ENCODE data around the gene SREBF2.

- TF ChIP-seq, protein P1, sequence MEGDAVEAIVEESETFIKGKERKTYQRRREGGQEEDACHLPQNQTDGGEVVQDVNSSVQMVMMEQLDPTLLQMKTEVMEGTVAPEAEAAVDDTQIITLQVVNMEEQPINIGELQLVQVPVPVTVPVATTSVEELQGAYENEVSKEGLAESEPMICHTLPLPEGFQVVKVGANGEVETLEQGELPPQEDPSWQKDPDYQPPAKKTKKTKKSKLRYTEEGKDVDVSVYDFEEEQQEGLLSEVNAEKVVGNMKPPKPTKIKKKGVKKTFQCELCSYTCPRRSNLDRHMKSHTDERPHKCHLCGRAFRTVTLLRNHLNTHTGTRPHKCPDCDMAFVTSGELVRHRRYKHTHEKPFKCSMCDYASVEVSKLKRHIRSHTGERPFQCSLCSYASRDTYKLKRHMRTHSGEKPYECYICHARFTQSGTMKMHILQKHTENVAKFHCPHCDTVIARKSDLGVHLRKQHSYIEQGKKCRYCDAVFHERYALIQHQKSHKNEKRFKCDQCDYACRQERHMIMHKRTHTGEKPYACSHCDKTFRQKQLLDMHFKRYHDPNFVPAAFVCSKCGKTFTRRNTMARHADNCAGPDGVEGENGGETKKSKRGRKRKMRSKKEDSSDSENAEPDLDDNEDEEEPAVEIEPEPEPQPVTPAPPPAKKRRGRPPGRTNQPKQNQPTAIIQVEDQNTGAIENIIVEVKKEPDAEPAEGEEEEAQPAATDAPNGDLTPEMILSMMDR (IDR thresholded peaks at IDR 0.05) = no peak
- TF ChIP-seq POLR2A (IDR thresholded peaks at IDR 0.05) = no peak
These were observed 43.8 kb downstream of the SREBF2 start for GRCh38 chr22:41876675-41877074.

Measured in lower leg skin (tissue), 3 donors.